Left lung (tissue), 10 donors: ENCODE results near the gene TUNAR. TPM values are rescaled to one million over a fixed set of nuclear protein-coding genes. Genes with fewer than 3 reads are reported as not detected.

Experiments
- ATAC-seq: fragments of 200-7000 bp; cut with Tn5 transposase; one replicate; pipeline ENCODE4 v1.9.1; 2020; ENCODE audit warnings: moderate library complexity
- DNase-seq, 4 donors: peaks; one replicate each; pipeline ENCODE4 v3.0.0-alpha.2; 2013 to 2020
- H3K27ac ChIP-seq, 2 donors: fragments of 200-600 bp; sonication (generic) in 1 of 2; one replicate each; pipeline versions ENCODE4 v1.5.0 to v1.8.0; 2020 to 2021
- H3K27me3 ChIP-seq, 2 donors: fragments of 200-600 bp; sonication (generic) in 1 of 2; one replicate each; pipeline versions ENCODE4 v1.5.0 to v1.8.0; 2020 to 2021
- H3K36me3 ChIP-seq, 2 donors: fragments of 200-600 bp; sonication (generic) in 1 of 2; one replicate each; pipeline versions ENCODE4 v1.5.0 to v1.8.0; 2020 to 2021
- H3K4me1 ChIP-seq, 2 donors: fragments of 200-600 bp; one replicate each; pipeline ENCODE4 v1.8.0; 2021
- H3K4me3 ChIP-seq, 2 donors: fragments of 200-600 bp; sonication (generic) in 1 of 2; one replicate each; pipeline versions ENCODE4 v1.5.0 to v1.8.0; 2020 to 2021; ENCODE audit warnings: mild to moderate bottlenecking in 1 of 2
- H3K9me3 ChIP-seq, 2 donors: fragments of 200-600 bp; sonication (generic) in 1 of 2; one replicate each; pipeline versions ENCODE4 v1.5.0 to v1.8.0; 2020 to 2021
- CTCF ChIP-seq, 2 donors: fragments of 200-600 bp; sonication (generic) in 1 of 2; IDR thresholded peaks; one replicate each; pipeline versions ENCODE4 v1.5.0 to v1.8.0; 2021; ENCODE audit warnings: antibody characterized with exemption in 2 of 2
- intact Hi-C, 2 donors: fragments of 100-400 bp; cut with DNase I; formaldehyde crosslinking; loops; one replicate each; pipeline versions ENCODE4 v1.11.2 to v1.14.2; 2022
- polyA plus RNA-seq, 6 donors: library from polyadenylated mRNA; unstranded; fragments of 120-200 nt; gene quantifications; one replicate each; pipeline ENCODE4 v1.2.1, GENCODE V29; 2013; ENCODE audit not compliant: insufficient read length in 6 of 6
- total RNA-seq, 2 donors: library from RNA; stranded (reverse); fragmentation: NEBNext Ultra II Directional; extraction: Animal tissue kit (Norgen Biotek cat#: 25700); gene quantifications; one replicate each; pipeline ENCODE4 v1.2.1, GENCODE V29; 2021
- donor health status: DM: no; HTN: yes; CAD: no.
- donor health status: DM: no; HTN: no; CAD: no.

The TUNAR gene
- total and polyA plus RNA-seq, 8 donors, result 0.12 to 0.30 (median 0.19) TPM; not detected in 4

- no peaks in the 10 kb centered on the region for H3K36me3 ChIP-seq
- ATAC-seq, result no peak
- intact Hi-C loops, result no loop called here
- DNase-seq, result no peak
- H3K4me1 ChIP-seq, result no peaks in the 10 kb centered on the region
- H3K27me3 ChIP-seq, result peaks cover 0 to 23% of the 10 kb centered on the region in 2 donors
- TF ChIP-seq CTCF (IDR thresholded peaks at IDR 0.05), result no peak
- H3K9me3 ChIP-seq, result no peaks in the 10 kb centered on the region
- no peak overlapping the region for H3K27ac ChIP-seq
- H3K4me3 ChIP-seq, result no peak overlapping the region
These were observed 10.7 kb downstream of the TUNAR start for GRCh38 chr14:95887351-95887750.

- no peaks in the 10 kb centered on the region for H3K36me3 ChIP-seq
- no peak for DNase-seq
- intact Hi-C loops, result no loop called here
These were observed 12.8 kb downstream of the TUNAR start for GRCh38 chr14:95889236-95889979.

GRCh38 chr14:95891742-95892141 lies 15.1 kb downstream of the TUNAR start:
- H3K36me3 ChIP-seq, result no peaks in the 10 kb centered on the region
- no peaks in the 10 kb centered on the region for H3K9me3 ChIP-seq
- ATAC-seq, result no peak
- DNase-seq, result no peak
- H3K27ac ChIP-seq, result no peak overlapping the region
- H3K4me1 ChIP-seq, result no peaks in the 10 kb centered on the region
- no peak overlapping the region for H3K4me3 ChIP-seq
- no peak for TF ChIP-seq CTCF (IDR thresholded peaks at IDR 0.05)
- H3K27me3 ChIP-seq, result peaks cover 0 to 39% of the 10 kb centered on the region in 2 donors
- intact Hi-C loops, result no loop called here

More at GRCh38 chr14:95889236-95889979, 12.8 kb downstream of the TUNAR start:
- Histone ChIP-seq H3K4me3 (no peak overlapping the region), H3K27ac (no peak overlapping the region), H3K27me3 (peaks cover 0 to 20% of the 10 kb centered on the region in 2 donors), H3K4me1 (no peaks in the 10 kb centered on the region), H3K9me3 (no peaks in the 10 kb centered on the region)
- no peak for ATAC-seq
- no peak for TF ChIP-seq CTCF (IDR thresholded peaks at IDR 0.05)

- no peaks in the 10 kb centered on the region for H3K4me1 ChIP-seq
- DNase-seq (no peak), ATAC-seq (no peak)
- H3K9me3 ChIP-seq, result no peaks in the 10 kb centered on the region
- H3K27me3 ChIP-seq, result peaks cover 0 to 42% of the 10 kb centered on the region in 2 donors
- no peak overlapping the region for H3K27ac ChIP-seq
- no peak overlapping the region for H3K4me3 ChIP-seq
- intact Hi-C loops, result no loop called here
- no peaks in the 10 kb centered on the region for H3K36me3 ChIP-seq
- TF ChIP-seq CTCF (IDR thresholded peaks at IDR 0.05), result no peak
These were observed 15.5 kb downstream of the TUNAR start for GRCh38 chr14:95892142-95892541.

GRCh38 chr14:95895720-95896119 lies 19.1 kb downstream of the TUNAR start:
- no peak for DNase-seq
- ATAC-seq, result no peak
- no peak overlapping the region for H3K4me3 ChIP-seq
- H3K9me3 ChIP-seq, result no peaks in the 10 kb centered on the region
- no peaks in the 10 kb centered on the region for H3K36me3 ChIP-seq
- no peak overlapping the region for H3K27ac ChIP-seq
- no peak for TF ChIP-seq CTCF (IDR thresholded peaks at IDR 0.05)
- intact Hi-C loops, result no loop called here
- H3K4me1 ChIP-seq, result no peaks in the 10 kb centered on the region
- peaks cover 0 to 56% of the 10 kb centered on the region in 2 donors for H3K27me3 ChIP-seq
